HG03457 (cell line): ENCODE data around the gene MGAT3.
"Not testable (repeated sequence)": the region's sequence is repeated elsewhere in the genome, so short reads cannot be mapped to it uniquely, and the experiment has no call there.

Source experiments
- ATAC-seq: cut with Tn5 transposase; IDR thresholded peaks from one replicate; pipeline ENCODE4 v1.9.1; 2021; ENCODE audit warnings: moderate number of reproducible peaks; ENCODE audit not compliant: unreplicated experiment

MGAT3 gene

GRCh38 chr22:39488563-39489083 is 31.8 kb downstream of the MGAT3 start:
- no peak for ATAC-seq

DNA sequence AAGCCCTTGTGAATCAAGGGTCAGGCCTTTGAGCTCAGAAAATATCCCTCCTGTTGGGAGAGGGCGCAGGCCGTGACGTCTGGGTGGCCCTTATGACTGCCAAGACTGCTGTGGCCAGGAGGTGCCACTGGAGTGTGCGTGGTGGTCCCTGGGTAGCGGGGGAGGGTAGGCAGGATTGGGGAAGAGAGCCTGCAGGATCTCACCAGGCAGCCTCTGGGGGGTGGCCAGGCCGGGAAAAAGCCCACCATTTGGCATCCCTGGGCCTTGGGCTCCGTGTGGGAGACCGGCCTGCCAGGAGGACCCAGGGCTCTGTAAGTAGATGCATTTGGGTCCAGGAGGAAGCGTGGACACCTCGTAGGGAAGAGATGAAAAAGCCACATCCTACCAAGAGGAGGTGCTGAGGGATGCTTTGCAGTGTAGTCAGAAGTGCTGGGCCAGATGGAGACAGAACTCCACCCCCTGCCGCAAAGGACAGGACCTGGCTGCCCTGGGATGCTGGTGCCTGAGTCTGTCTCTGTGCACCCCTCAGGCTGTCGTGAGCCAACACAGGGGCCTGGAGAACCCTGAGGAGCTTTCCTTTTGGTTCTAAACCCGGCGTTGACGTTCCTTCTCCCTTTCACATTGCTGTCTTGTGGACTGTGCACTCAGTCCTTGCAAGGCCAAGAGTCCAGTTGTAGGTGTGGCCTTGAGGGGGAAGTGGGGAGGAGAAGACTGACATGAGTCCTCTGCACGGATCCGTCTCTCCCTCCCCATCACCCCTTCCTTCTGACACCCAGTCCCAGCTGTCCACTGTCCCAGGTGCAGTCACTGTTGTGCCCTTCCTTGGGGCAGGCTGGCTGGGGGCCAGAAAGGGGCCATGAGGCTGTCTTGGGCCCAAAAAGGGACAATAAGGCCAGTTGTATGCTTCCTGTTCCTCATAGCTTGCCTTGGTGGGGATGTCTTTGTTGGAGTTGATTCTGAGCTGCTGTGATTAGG is 32.6 kb downstream of the MGAT3 start:
- no peak for ATAC-seq

- no peak for ATAC-seq
These were observed 33.5 kb downstream of the MGAT3 start for GRCh38 chr22:39490135-39490798.

DNA sequence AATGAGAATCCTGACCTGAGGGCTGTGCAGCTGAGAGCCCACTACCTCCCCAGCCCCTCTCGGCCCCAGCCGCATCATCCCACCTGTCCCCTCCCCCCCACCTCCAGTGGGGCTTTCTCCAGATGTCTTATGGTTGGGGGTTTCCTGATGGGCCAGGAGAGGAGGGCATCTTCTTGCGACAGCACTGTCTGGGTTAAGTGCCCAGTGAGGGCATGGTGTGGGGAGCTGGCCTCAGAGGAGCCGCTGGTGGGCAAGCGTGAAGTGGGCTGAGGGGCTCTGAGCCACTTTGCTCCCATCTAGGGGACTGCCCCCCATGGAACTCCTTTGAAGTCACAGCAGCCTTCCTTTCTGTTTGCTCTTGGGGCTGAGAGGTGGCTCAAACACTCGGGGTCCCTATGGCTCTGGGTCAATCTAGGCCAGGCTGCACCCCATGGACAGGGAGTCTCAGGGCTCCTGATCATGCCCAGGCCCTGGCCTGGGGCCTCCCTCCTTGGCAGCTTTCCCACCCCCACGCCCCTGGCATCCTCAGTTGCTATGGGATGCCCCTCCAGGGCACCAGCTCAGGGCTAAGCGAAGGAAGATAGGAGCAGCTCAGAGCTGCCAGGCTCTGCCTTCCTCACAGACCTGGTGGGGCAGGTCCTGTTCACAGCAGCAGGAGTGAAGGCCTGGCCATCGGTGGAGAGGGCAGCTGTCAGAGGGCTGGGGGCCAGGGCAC is 34.3 kb downstream of the MGAT3 start:
- no peak for ATAC-seq

DNA sequence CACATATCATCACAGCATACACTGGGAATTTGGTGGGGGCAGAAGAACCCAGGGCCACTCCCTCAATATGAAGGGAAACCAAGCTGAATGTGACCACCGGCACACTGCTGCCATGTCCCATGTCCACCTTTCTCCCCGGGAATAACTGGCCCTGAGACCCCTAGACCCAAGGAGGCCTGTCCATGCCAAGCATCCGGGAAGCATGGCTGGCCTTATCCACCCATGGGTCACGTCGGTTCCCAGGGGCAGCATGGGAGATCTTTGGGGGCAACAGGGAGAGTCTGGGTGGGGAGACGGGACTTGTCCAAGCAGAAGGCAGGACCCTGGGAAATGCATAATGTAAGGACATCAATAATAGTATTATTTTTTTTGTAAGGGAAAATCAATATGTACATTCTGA is 34.9 kb downstream of the MGAT3 start:
- ATAC-seq: no peak

DNA sequence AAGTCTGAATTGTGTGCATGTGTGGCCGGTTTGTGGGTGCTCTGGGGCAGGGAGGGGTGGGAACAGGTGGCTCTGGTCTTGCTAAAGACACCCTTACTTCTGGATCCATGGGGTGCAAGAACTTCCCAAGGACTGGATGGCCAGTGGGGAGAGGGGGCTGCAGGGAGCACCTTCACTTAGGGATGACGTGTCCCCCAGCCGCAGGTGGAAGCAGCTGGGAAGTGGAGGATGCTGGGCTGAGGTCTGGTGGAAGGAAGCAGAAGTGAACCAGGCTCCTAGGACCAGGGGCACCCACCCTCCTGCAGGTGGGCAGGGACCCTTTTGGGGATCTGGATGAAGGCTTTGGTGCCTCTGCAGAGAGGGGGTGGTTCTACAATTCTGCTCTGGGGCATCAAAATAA is 35.4 kb downstream of the MGAT3 start:
- no peak for ATAC-seq

DNA sequence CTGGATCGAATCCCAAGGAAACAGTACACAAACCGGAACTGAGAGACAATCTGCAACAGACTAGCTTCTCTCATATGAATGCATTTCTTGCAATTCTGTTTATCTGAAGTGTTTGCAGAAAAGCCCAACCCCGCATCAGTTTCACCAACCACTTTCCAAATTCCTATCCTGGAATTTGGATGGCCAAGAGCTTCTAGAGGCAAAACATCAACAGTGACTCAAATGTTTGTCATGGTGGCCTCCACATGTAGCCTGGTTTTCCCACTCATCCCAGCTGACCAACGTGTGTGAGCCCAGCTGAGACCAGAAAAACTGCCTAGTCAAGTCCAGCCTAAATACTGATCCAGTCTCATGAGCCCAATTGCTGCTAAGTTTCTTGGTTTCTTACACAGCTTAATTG is 36.9 kb downstream of the MGAT3 start:
- ATAC-seq: no peak

GRCh38 chr22:39494471-39495120 is 37.8 kb downstream of the MGAT3 start:
- no peak for ATAC-seq

GRCh38 chr22:39496131-39496838 is 39.5 kb downstream of the MGAT3 start:
- ATAC-seq: no peak

DNA sequence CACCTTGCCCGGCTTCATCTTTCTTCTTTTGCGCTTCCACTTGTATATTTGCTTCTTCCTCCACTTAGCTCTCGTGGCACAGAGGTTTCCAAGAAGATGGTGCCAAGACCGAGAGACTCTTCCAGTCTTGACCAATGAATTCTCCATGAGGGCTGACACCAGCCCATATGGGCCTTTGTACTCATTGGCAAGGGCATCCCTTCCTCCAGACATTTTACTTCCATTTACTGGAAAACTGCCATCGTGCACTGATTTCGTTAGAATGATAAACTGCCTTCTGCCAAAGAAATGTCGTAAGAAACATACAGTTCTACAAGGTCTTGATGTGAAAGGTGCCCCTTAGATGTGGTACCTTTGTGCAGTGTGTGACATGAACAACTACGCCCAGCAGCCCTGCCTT is 40.6 kb downstream of the MGAT3 start:
- no peak for ATAC-seq

DNA sequence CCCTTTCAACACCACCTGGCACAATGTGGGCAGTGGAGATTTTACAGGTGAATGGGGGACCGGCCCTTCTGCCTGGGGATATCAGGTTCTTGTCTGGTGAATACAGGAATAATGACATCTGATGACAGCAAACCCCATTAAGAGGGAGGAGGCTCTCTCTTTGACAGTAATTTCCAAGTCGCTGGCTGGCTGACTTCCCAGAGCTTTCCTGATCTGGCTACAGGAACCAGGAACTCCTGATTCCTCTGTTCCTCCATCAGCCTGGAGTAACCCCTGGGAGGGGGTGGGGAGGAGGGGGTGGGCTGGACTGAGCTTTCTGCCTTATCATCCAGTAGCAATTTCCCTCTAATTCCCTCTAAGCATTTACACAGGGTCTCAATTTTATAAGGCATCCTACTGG is 41.6 kb downstream of the MGAT3 start:
- no peak for ATAC-seq

DNA sequence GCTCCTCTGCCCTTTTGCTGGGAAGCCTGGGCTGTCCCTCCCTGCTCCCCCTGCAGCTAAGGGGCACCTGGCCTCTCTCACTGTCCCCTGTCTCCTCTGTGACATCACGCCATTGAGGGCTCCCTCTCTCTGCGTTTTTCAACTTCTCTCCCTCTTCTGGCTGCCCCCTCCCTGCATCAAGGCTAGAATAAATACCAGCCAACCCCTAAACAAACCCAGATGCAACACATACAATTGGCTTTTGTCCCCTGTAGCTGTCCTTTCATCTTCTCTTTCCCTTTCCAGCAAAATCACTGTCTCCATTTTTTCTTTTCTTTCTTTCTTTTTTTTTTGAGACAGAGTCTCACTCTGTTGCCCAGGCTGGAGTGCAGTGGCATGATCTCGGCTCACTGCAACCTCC is 42.0 kb downstream of the MGAT3 start:
- ATAC-seq: no peak

GRCh38 chr22:39500101-39500500 is 43.3 kb downstream of the MGAT3 start:
- no peak for ATAC-seq

- ATAC-seq: no peak
These were observed 44.9 kb downstream of the MGAT3 start for GRCh38 chr22:39501644-39502108.

GRCh38 chr22:39502109-39502788 is 45.4 kb downstream of the MGAT3 start, which contains the start of gene MIEF1:
Gene MIEF1 (plus strand): TSS chr22:39502290. CDS start chr22:39511295, 9,005 bp downstream.
- ATAC-seq: peak; percentile 91

DNA sequence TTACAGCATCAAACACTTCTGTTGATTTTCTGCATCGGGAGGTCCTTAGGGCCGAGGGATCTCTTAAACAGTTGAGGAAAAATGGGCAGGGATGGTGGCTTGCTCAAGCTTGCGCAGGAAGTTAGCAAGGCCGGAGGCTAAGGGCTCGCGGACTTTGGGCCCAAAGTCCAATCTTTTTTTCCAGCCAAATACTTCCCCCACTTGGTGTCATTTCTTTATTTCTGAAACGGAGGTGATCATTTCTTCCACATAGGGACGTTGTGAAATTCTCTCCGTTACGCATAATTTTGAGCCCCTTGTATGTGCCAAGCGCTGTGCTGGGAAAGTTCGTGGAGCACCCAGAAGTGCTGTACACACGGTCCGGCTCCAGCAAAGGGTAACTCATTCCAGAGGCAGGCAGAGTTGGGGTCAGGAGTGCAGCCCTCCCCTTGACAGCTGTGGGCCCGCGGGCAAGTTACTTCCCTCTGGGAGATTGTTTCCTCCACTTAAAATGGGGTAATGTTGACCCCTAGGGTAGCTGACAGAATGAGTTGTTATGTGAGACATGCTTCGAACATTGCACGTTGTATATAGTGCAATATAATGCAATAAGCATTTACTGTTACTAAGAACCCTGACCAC is 46.1 kb downstream of the MGAT3 start:
- ATAC-seq: peak; percentile 7

GRCh38 chr22:39503630-39504029 is 46.8 kb downstream of the MGAT3 start:
- no peak for ATAC-seq

DNA sequence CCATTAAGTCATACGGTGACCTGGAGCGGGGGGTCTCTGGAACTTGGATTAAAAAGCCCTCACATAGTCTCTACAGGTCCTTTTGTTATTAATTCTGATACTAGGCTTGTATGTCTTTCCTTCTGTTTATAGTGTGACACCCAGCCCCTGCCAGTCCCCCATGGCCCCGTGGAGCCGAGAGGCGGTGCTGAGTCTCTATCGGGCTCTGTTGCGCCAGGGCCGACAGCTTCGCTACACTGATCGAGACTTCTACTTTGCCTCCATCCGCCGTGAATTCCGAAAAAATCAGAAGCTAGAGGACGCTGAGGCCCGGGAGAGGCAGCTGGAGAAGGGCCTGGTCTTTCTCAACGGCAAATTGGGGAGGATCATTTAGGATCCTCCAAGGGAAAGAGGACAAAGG is 47.3 kb downstream of the MGAT3 start:
- ATAC-seq: no peak

GRCh38 chr22:39507021-39507420 is 50.2 kb downstream of the MGAT3 start:
- not testable (repeated sequence) for ATAC-seq
